Kidney epithelial cell (primary cell): Measurements from ENCODE around the gene C19orf67. TPM values are rescaled to one million over a fixed set of nuclear protein-coding genes. Genes with fewer than 3 reads are reported as not detected.
"Not testable (repeated sequence)": the region's sequence is repeated elsewhere in the genome, so short reads cannot be mapped to it uniquely, and the experiment has no call there.

ENCODE experiments used
- DNase-seq: peaks from one replicate; pipeline ENCODE4 v3.0.0-alpha.2; 2010; ENCODE audit warnings: low read depth
- H3K27me3 ChIP-seq: 2 replicates; pipeline ENCODE4 v1.6.0; 2011; ENCODE audit warnings: low read length; ENCODE audit not compliant: control insufficient read depth, insufficient read depth
- H3K36me3 ChIP-seq: 2 replicates; pipeline ENCODE4 v1.5.1; 2011; ENCODE audit warnings: low read length; ENCODE audit not compliant: control insufficient read depth, insufficient read depth
- H3K4me3 ChIP-seq: 2 replicates; pipeline ENCODE4 v1.5.1; 2011; ENCODE audit warnings: low read depth, mild to moderate bottlenecking, control low read depth, low read length
- CTCF ChIP-seq: IDR thresholded peaks from 2 replicates; pipeline ENCODE4 v1.5.1; 2011; ENCODE audit warnings: mild to moderate bottlenecking, moderate library complexity, low read length, control low read depth, inconsistent platforms; ENCODE audit not compliant: insufficient read depth, poor library complexity, severe bottlenecking
- total RNA-seq: library from RNA; depleted of rRNA; stranded (reverse); fragments of >200 nt; gene quantifications from 2 replicates; pipeline ENCODE4 v1.2.3, GENCODE V29; 2015

The C19orf67 gene
- total RNA-seq, 1 donor from 2014 or later, result not detected

GRCh38 chr19:14054099-14054498 is 31.5 kb downstream of the C19orf67 start:
- no peak overlapping the region for H3K4me3 ChIP-seq
- DNase-seq, result no peak
- TF ChIP-seq CTCF, result no peak
- peaks cover 1% of the 10 kb centered on the region for H3K36me3 ChIP-seq
- H3K27me3 ChIP-seq, result peaks cover 14% of the 10 kb centered on the region

GRCh38 chr19:14053500-14053899 is 32.1 kb downstream of the C19orf67 start:
- no peak for DNase-seq
- H3K36me3 ChIP-seq, result peaks cover 1% of the 10 kb centered on the region
- H3K4me3 ChIP-seq, result no peak overlapping the region
- no peak for TF ChIP-seq CTCF
- H3K27me3 ChIP-seq, result peaks cover 8% of the 10 kb centered on the region

GRCh38 chr19:14053032-14053431 is 32.6 kb downstream of the C19orf67 start:
- no peak for TF ChIP-seq CTCF
- Histone ChIP-seq H3K27me3 (peaks cover 3% of the 10 kb centered on the region), H3K4me3 (no peak overlapping the region), H3K36me3 (peaks cover 1% of the 10 kb centered on the region)
- DNase-seq, result no peak

GRCh38 chr19:14052470-14052869 is 33.1 kb downstream of the C19orf67 start:
- peaks cover 2% of the 10 kb centered on the region for H3K27me3 ChIP-seq
- no peak for DNase-seq
- H3K4me3 ChIP-seq, result no peak overlapping the region
- TF ChIP-seq CTCF, result no peak
- peaks cover 1% of the 10 kb centered on the region for H3K36me3 ChIP-seq

GRCh38 chr19:14051980-14052379 is 33.6 kb downstream of the C19orf67 start:
- no peak for TF ChIP-seq CTCF
- peaks cover 2% of the 10 kb centered on the region for H3K27me3 ChIP-seq
- no peak overlapping the region for H3K4me3 ChIP-seq
- no peak for DNase-seq
- H3K36me3 ChIP-seq, result peaks cover 1% of the 10 kb centered on the region

- H3K36me3 ChIP-seq, H3K27me3 ChIP-seq, DNase-seq, H3K4me3 ChIP-seq: not testable (repeated sequence)
These were observed 34.6 kb downstream of the C19orf67 start for GRCh38 chr19:14050961-14051360.
